D721Med (cell line): ENCODE data around the gene FAM163A.
"Not testable (repeated sequence)": the region's sequence is repeated elsewhere in the genome, so short reads cannot be mapped to it uniquely, and the experiment has no call there.

Source experiments
- DNase-seq: peaks from one replicate; pipeline ENCODE4 v3.0.0; 2011; ENCODE audit warnings: low spot score; ENCODE audit not compliant: insufficient read length
- FAIRE-seq: peaks from 2 replicates; lab custom pipeline; 2011; peaks lifted over from hg19 to GRCh38; lab: Jason Lieb, UNC
- TF ChIP-seq, protein P1 (sequence below): IDR thresholded peaks from 2 replicates; pipeline ENCODE4 v1.5.1; 2012; ENCODE audit warnings: mild to moderate bottlenecking, control low read depth; ENCODE audit not compliant: insufficient read depth; ENCODE audit errors: missing control alignments

Gene FAM163A

DNA sequence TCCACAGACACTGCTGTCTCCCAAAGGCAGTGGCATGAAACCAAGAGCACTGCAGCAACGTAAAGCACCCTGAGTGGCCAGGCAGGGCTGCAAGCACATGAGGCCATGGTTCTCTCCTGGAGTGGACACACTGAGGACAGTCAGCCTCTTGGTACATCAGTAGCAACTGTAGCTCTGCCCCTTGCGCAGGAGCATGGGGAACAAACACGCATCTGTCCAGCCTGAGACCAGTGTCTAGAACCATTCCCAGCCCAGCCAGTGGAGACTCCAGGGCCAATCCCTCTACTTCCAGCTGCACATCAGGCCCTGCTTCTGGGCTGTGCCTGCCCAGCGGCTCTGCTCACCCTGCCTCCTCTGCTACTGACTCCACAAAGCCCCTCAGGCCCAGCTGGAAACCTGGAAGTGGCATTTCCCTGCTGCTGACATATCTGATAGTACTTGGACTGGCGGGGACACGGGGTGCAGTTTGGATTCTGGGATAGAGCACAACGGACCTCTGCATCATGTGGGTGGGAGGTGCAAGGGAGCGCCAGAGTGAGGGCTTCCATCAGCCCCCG lies 85.5 kb downstream of the FAM163A start:
- DNase-seq (no peak), FAIRE-seq (no peak)
- TF ChIP-seq, protein P1, sequence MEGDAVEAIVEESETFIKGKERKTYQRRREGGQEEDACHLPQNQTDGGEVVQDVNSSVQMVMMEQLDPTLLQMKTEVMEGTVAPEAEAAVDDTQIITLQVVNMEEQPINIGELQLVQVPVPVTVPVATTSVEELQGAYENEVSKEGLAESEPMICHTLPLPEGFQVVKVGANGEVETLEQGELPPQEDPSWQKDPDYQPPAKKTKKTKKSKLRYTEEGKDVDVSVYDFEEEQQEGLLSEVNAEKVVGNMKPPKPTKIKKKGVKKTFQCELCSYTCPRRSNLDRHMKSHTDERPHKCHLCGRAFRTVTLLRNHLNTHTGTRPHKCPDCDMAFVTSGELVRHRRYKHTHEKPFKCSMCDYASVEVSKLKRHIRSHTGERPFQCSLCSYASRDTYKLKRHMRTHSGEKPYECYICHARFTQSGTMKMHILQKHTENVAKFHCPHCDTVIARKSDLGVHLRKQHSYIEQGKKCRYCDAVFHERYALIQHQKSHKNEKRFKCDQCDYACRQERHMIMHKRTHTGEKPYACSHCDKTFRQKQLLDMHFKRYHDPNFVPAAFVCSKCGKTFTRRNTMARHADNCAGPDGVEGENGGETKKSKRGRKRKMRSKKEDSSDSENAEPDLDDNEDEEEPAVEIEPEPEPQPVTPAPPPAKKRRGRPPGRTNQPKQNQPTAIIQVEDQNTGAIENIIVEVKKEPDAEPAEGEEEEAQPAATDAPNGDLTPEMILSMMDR, result no peak

DNA sequence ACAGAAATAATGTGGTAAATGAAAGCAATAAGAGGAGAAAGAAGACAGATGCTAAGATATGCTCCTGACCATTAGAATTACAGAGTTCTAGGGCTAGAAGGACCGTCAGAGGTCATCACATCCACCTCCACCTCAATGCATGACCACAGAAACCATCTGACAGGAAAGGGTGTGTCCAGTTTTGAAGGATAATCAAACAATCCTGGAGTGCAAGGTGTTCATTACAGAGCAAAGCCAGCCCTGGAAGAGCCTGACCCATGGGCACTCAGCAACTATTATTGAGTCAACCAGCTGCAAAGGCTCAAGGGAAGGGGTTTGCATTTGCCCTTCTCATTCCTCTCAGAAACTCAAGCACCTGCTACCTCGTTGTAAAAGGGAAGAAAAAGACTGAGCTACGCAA lies 88.1 kb downstream of the FAM163A start:
- TF ChIP-seq, protein P1, result no peak
- no peak for FAIRE-seq
- no peak for DNase-seq

DNA sequence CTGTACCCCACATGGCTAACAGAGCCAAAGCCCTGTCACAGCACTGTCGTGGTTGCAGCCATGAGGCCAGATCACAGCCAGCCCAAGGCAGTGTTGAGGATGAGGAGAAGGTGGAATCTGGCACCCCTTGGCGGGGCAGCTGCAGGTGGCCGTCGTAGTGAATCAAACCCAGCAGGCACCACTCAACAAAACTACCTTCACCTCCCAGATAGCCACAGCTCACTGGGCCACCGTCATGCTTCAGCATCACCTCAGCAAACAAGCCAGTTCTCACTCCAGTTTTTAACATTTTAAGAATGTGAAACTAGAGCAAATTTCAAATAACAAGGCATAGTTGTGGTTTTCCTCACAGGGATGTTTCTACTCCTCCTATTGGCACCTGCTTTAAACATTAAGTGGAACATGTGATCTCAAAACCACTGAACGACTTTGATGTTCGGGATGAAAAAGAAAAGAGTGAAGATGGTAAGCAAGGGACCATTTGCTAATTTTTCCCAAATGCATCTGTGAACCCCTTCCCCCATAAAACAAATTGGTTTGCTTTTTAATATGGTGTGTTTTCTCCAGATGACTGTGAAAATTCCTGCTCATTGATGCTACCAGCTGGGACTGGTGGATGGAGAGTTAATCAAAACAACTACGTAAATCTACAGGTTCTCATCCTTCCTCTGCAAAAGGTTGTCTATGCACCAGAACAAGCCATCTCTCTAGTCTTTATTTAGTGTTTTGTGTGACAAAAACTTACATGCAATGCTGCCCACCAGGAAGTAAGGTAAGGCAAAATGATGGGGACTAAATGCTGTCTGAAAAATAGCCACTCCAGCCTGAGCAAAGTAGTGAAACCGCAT lies 89.0 kb downstream of the FAM163A start:
- TF ChIP-seq, protein P1, result no peak

DNA sequence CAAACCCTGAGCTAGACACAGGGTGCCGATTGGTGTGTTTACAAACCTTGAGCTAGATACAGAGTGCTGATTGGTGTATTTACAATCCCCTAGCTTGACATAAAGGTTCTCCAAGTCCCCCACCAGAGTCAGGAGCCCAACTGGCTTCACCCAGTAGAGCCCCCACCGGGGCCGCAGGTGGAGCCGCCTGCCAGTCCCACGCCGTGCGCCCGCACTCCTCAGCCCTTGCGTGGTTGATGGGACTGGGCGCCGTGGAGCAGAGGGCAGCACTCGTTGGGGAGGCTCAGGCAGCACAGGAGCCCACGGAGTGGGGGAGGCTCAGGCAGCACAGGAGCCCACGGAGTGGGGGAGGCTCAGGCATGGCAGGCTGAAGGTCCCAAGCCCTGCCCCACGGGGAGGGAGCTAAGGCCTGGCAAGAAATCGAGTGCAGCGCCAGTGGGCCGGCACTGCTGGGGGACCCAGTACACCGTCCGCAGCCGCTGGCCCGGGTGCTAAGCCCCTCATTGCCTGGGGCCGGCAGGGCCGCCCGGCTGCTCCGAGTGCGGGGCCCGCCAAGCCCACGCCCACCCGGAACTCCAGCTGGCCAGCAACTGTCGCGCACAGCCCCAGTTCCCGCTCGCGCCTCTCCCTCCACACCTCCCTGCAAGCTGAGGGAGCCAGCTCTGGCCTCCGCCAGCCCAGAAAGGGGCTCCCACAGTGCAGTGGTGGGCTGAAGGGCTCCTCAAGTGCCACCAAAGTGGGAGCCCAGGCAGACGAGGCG lies 93.8 kb downstream of the FAM163A start:
- FAIRE-seq, DNase-seq: not testable (repeated sequence)

More for the DNA sequence above, 89.0 kb downstream of the FAM163A start:
- FAIRE-seq (no peak), DNase-seq (no peak)

DNA sequence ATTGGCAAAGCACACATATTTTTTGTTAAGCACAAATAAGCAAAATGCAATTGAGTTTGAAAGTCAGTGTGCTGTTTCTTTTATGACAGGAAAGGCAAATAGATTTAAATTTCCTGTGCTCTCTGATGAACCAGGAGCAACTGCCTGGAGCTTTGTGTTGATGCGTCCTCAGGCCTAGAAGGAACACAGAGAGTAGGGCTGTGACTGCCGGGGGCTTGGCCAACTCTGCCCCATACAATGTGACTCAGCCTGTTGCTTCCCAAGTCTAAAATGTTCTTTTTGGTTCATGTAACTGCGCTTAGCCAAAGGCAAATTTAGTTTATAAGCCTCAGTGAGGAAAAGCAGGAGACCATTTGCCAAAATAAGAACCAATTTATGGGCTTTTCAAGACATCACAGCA lies 97.0 kb downstream of the FAM163A start:
- DNase-seq (no peak), FAIRE-seq (no peak)
- TF ChIP-seq, protein P1, result no peak

DNA sequence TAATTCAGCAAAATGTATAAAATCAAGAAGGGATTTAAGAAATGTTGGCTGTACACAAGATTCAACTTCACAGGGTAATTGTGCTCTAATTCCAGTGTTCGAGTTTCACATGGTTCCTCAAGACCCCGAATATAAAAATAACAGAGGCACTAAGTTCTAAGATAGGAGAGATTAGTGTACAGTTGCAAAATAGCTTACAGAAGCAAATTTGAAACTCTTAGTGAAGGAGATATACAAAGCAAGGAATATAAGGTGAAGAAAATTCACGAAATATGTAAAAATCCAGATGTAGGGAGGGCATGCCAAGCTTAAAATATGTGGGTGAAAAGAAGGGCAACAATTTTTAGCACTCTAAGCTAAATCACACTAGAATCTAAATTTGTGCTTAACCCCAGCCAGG lies 105.1 kb downstream of the FAM163A start:
- FAIRE-seq, result no peak
- TF ChIP-seq, protein P1, result no peak

DNA sequence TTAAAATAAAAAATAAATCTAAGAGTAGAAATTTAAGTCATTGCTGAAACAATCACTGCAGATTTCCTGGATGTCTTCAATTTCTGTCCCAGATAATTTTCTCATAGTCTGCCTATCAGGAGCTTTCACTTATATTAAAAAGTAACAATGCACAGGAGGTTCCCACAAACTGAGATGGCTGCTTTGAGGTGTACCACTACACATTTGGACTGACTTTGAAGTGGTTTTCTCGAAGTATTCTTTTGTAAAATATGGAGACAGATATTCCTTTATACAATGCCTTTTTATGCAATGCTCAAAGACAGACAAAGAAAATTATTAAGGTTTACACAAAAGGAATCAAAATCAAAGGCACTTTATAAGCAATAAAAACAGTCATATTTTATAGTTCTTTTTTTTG lies 110.0 kb downstream of the FAM163A start:
- DNase-seq (no peak), FAIRE-seq (peak; percentile 21)
- TF ChIP-seq, protein P1, result no peak

More for the DNA sequence above, 105.1 kb downstream of the FAM163A start:
- DNase-seq, result no peak

DNA sequence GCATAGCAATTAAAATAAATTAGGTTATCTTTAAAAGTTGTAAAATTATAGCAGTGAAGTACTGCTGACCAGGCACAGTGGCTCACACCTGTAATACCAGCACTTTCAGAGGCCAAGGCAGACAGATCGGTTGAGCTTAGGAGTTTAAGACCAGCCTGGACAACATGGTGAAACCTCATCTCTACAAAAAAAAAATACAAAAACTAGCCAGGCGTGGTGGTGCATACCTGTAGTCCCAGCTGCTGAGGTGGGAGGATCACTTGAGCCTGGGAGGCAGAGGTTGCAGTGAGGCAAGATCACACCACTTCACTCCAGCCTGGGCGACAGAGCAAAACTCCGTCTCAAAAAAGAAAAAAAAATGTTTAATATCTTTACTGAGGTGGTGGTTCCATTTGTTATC lies 112.7 kb downstream of the FAM163A start:
- not testable (repeated sequence) for FAIRE-seq, DNase-seq
